ENCODE data around the gene TBX4. TPM values are rescaled to one million over a fixed set of nuclear protein-coding genes. Genes with fewer than 3 reads are reported as not detected.
"Not testable (repeated sequence)": the region's sequence is repeated elsewhere in the genome, so short reads cannot be mapped to it uniquely, and the experiment has no call there.

Gene TBX4
- total RNA-seq, 4 donors from 2014 or later: not detected

- no peaks in the 10 kb centered on the region for H3K9me3 ChIP-seq
- H3K27me3 ChIP-seq: peaks cover 0 to 49% of the 10 kb centered on the region in 2 donors
- H3K27ac ChIP-seq: no peak overlapping the region
- no peak overlapping the region for H3K4me3 ChIP-seq
- no peak for DNase-seq (ENCODE audit: low spot score in 2 of 2)
- TF ChIP-seq CTCF (IDR thresholded peaks at IDR 0.05): no peak
- TF ChIP-seq EP300 (IDR thresholded peaks at IDR 0.05): no peak
- TF ChIP-seq POLR2A (IDR thresholded peaks at IDR 0.05): no peak
- H3K4me1 ChIP-seq: peaks cover 0 to 11% (median 9%) of the 10 kb centered on the region in 4 donors
- H3K36me3 ChIP-seq: no peaks in the 10 kb centered on the region
Observed at GRCh38 chr17:61447358-61447757, 4.9 kb upstream of the TBX4 start.

DNA sequence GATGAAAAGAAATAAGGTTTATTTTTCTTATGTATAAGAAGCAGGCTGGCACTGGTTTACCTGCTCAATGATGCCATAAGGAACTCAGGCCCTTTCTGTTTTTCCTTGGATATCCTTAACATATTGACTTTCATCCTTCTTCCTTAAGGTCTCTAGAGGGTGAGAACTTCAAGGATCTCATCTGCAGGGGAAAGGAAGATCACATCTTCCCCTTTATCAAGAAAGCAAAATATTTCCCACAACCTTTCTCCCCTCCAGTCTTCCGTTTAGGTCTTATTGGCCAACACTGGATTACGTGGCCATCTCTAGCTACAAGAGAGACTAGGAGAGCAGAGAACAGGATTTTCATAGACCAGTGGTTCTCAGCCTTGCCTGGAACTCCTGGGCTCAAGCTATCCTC, 4.2 kb upstream of the TBX4 start:
- 75 to 79% methylated on average over 2 of the region's 2 CpGs for whole genome bisulfite sequencing, 2 donors
- Histone ChIP-seq H3K27ac (no peak overlapping the region), H3K36me3 (no peaks in the 10 kb centered on the region), H3K27me3 (peaks cover 0 to 55% of the 10 kb centered on the region in 2 donors), H3K9me3 (no peaks in the 10 kb centered on the region), H3K4me3 (no peak overlapping the region), H3K4me1 (peaks cover 0 to 16% (median 13%) of the 10 kb centered on the region in 4 donors)
- no peak for DNase-seq (ENCODE audit: low spot score in 2 of 2)
- no peak for TF ChIP-seq EP300 (IDR thresholded peaks at IDR 0.05)

- H3K27me3 ChIP-seq: peaks cover 0 to 61% of the 10 kb centered on the region in 2 donors
- WGBS, 2 donors: 77 to 99% methylated on average over 4 of the region's 4 CpGs
- DNase-seq (ENCODE audit: low spot score in 2 of 2); H3K27ac ChIP-seq; H3K9me3 ChIP-seq; H3K36me3 ChIP-seq; H3K4me3 ChIP-seq: not testable (repeated sequence)
- peaks cover 0 to 17% (median 13%) of the 10 kb centered on the region in 4 donors for H3K4me1 ChIP-seq
Observed at GRCh38 chr17:61449140-61449539, 3.1 kb upstream of the TBX4 start.

- H3K4me3 ChIP-seq: no peak overlapping the region
- H3K36me3 ChIP-seq: no peaks in the 10 kb centered on the region
- peaks cover 0 to 25% (median 15%) of the 10 kb centered on the region in 4 donors for H3K4me1 ChIP-seq
- no peak for DNase-seq (ENCODE audit: low spot score in 2 of 2)
- no peak for TF ChIP-seq POLR2A (IDR thresholded peaks at IDR 0.05)
- TF ChIP-seq CTCF (IDR thresholded peaks at IDR 0.05): no peak
- no peak for TF ChIP-seq EP300 (IDR thresholded peaks at IDR 0.05)
- 91 to 92% methylated on average over 9 of the region's 9 CpGs for WGBS, 2 donors
- no peaks in the 10 kb centered on the region for H3K9me3 ChIP-seq
- no peak overlapping the region for H3K27ac ChIP-seq
- peaks cover 0 to 62% of the 10 kb centered on the region in 2 donors for H3K27me3 ChIP-seq
Observed at GRCh38 chr17:61449707-61450640, 2.2 kb upstream of the TBX4 start.

DNA sequence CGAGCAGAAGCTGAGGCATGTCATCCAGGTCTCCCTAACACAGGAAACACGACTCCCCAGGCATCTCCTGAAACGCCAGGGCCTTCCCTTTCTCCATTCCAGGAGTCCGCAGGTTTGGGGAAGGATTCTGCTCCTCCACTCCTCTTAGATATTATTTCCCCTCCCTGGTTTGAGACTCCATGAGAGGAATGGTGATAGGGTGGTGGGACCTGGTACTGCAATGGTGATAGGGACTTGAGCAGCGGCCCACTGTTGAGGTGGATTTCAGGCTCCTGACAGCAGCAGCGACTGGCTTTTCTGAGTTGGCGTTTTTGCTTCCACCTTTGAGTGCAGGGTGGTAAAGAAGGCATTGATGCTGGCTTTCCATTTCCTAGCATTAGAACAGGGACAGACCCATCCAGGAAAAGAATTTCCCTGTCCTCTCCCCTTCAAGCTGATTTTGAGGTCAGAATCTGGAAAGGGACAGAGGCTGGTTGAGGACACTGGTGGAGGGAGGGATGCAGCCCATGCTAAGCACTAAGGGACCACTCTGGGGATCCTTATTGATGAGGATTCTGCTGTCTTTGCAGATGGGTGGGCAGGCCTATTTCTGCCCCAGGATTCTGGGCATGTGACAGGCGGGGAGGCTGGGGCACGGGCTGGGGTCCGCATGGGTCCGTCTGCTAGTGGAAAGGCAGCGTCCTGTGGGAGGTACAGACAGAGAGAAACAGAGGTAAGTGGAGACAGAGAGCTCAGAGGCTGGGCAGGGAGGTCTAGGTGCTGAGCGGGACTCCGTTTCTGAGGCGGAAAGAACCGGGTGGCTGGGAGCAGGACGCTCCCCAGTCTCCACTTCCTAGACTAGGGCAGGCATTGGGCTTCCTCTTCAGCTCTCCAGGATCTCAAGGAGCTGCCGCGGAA, 1.3 kb upstream of the TBX4 start:
- peaks cover 0 to 27% (median 15%) of the 10 kb centered on the region in 4 donors for H3K4me1 ChIP-seq
- H3K36me3 ChIP-seq: no peaks in the 10 kb centered on the region
- 80 to 82% methylated on average over 19 of the region's 19 CpGs for WGBS, 2 donors
- no peak overlapping the region for H3K4me3 ChIP-seq
- peaks cover 0 to 71% of the 10 kb centered on the region in 2 donors for H3K27me3 ChIP-seq
- no peak for TF ChIP-seq EP300 (IDR thresholded peaks at IDR 0.05)
- no peak for TF ChIP-seq CTCF (IDR thresholded peaks at IDR 0.05)
- no peak for TF ChIP-seq POLR2A (IDR thresholded peaks at IDR 0.05)
- H3K9me3 ChIP-seq: no peaks in the 10 kb centered on the region
- H3K27ac ChIP-seq: no peak overlapping the region
- DNase-seq (ENCODE audit: low spot score in 2 of 2): no peak
